Adrenal gland (tissue), 12 donors: ENCODE results near the gene CLMN. TPM values are rescaled to one million over a fixed set of nuclear protein-coding genes. Genes with fewer than 3 reads are reported as not detected.
A peak's percentile ranks its signal among the peaks of the same experiment; 100 is the strongest.

Source experiments
- DNase-seq, 7 donors: peaks; one replicate each; pipeline ENCODE4 v3.0.0-alpha.2; 2019 to 2020
- H3K27ac ChIP-seq, 5 donors: fragments of 200-600 bp; sonication (generic) in 4 of 5; 1 replicate in 3 of 5; 2 replicates in 2 of 5; pipeline versions ENCODE4 v1.5.1 to v1.8.0; 2016 to 2020; ENCODE audit warnings: mild to moderate bottlenecking in 1 of 5
- H3K27me3 ChIP-seq: fragments of 200-600 bp; 2 replicates; pipeline ENCODE4 v1.8.0; 2021
- H3K36me3 ChIP-seq, 2 donors: fragments of 200-600 bp; replicated peaks in 1 of 2; 1 replicate in 1 of 2; 2 replicates in 1 of 2; pipeline versions ENCODE4 v1.5.1 to v1.8.0; 2018 to 2022
- H3K4me1 ChIP-seq, 2 donors: fragments of 200-600 bp; replicated peaks in 1 of 2; 1 replicate in 1 of 2; 2 replicates in 1 of 2; pipeline versions ENCODE4 v1.5.1 to v1.8.0; 2018 to 2021
- H3K4me3 ChIP-seq, 4 donors: fragments of 200-600 bp; sonication (generic) in 3 of 4; one replicate each; pipeline ENCODE4 v1.5.1; 2016 to 2018
- H3K9me3 ChIP-seq, 3 donors: fragments of 200-600 bp; sonication (generic) in 1 of 3; replicated peaks in 1 of 3; 1 replicate in 2 of 3; 2 replicates in 1 of 3; pipeline versions ENCODE4 v1.5.1 to v1.8.0; 2016 to 2021
- POLR2A ChIP-seq, 2 donors: fragments of 450-650 bp; IDR thresholded peaks; one replicate each; pipeline ENCODE4 v1.6.1; 2017; ENCODE audit warnings: antibody characterized with exemption in 2 of 2, mild to moderate bottlenecking in 2 of 2, moderate library complexity in 1 of 2
- WGBS, 4 donors: extraction: QIAGEN DNeasy Blood & Tissue Kit in 2 of 4; methylation state at CpG; one replicate each; pipeline versions ENCODE4 v1.1.5 to v1.1.7; 2013 to 2017; 5-methylcytosine and 5-hydroxymethylcytosine counted together
- intact Hi-C, 2 donors: fragments of 100-400 bp; cut with DNase I; formaldehyde crosslinking; loops; one replicate each; pipeline versions ENCODE4 v1.14.1 to v1.15.0; 2022 to 2023
- polyA plus RNA-seq, 3 donors: library from polyadenylated mRNA; stranded (reverse); fragments of 200-250 nt in 2 of 3; fragments of 350-450 nt in 1 of 3; fragmentation: Illumina TruSeq in 1 of 3; extraction: RNeasy Lipid Tissue Mini Kit (QIAGEN cat#74804) in 1 of 3; gene quantifications; one replicate each; pipeline ENCODE4 v1.2.3, GENCODE V29; 2013 to 2014
- total RNA-seq, 9 donors: library from RNA; depleted of rRNA in 4 of 9; stranded (reverse); fragments of >200 nt in 4 of 9; fragments of 120-200 nt in 1 of 9; fragmentation: NEBNext Ultra II Directional in 1 of 9; extraction: Animal tissue kit (Norgen Biotek cat#: 25700) in 1 of 9; gene quantifications; one replicate each; pipeline versions ENCODE4 v1.1.0 to v1.2.4, GENCODE V29; 2013 to 2023
- TF ChIP-seq, protein P1 (sequence below), 6 experiments: fragments of 450-650 bp in 4 of 6; fragments of 200-600 bp in 2 of 6; sonication (generic) in 1 of 6; IDR thresholded peaks; 1 replicate in 5 of 6; 2 replicates in 1 of 6; pipeline versions ENCODE4 v1.5.1 to v1.8.0; 2016 to 2021; ENCODE audit warnings: antibody characterized with exemption in 6 of 6, mild to moderate bottlenecking in 2 of 6, moderate library complexity in 1 of 6
- donor health status: healthy with polysubstance abuse.
- donor health status: Bipolar disorder and iron deficiency.
- donor health status: DM: yes; HTN: yes; CAD: no.
- donor health status: DM: no; HTN: no; CAD: no.
- donor health status: DM: no; HTN: no; CAD: no.
- donor health status: DM: yes; HTN: yes; CAD: no.

Gene CLMN
- total and polyA plus RNA-seq, 12 donors, result 2.7 to 9.5 (median 4.9) TPM

DNA sequence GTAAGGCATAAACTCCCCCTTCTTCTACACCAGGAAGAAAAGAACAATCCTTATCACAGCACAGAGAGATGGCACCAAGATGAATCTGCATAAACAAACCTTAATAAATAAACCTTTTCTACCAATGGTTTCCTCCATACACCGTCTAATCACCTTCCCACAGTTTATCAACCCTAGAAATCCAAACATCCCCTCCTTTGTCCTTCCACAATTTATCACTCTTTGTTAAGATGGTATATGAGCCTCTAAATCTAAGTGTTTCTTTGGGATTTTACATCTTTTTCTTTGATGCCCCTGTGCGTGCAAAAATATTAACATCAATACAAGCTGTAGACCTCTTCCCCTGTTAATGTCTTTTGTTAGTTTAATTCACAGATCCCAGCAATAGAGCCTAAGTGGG lies 174.9 kb downstream of the CLMN start:
- intact Hi-C loops, result no loop called here
- TF ChIP-seq, protein P1, sequence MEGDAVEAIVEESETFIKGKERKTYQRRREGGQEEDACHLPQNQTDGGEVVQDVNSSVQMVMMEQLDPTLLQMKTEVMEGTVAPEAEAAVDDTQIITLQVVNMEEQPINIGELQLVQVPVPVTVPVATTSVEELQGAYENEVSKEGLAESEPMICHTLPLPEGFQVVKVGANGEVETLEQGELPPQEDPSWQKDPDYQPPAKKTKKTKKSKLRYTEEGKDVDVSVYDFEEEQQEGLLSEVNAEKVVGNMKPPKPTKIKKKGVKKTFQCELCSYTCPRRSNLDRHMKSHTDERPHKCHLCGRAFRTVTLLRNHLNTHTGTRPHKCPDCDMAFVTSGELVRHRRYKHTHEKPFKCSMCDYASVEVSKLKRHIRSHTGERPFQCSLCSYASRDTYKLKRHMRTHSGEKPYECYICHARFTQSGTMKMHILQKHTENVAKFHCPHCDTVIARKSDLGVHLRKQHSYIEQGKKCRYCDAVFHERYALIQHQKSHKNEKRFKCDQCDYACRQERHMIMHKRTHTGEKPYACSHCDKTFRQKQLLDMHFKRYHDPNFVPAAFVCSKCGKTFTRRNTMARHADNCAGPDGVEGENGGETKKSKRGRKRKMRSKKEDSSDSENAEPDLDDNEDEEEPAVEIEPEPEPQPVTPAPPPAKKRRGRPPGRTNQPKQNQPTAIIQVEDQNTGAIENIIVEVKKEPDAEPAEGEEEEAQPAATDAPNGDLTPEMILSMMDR (IDR thresholded peaks at IDR 0.05), result no peak
- TF ChIP-seq POLR2A (IDR thresholded peaks at IDR 0.05), result no peak
- peaks cover 25 to 73% of the 10 kb centered on the region in 2 donors for H3K4me1 ChIP-seq
- no peak overlapping the region for H3K27ac ChIP-seq
- 72 to 98% (median 94%) methylated on average over 2 of the region's 2 CpGs for WGBS, 4 donors
- no peaks in the 10 kb centered on the region for H3K27me3 ChIP-seq
- H3K4me3 ChIP-seq, result peak overlapping the region in 1 of 4 donors; percentile 40
- DNase-seq, result no peak
- H3K9me3 ChIP-seq, result no peaks in the 10 kb centered on the region
- H3K36me3 ChIP-seq, result no peaks in the 10 kb centered on the region

DNA sequence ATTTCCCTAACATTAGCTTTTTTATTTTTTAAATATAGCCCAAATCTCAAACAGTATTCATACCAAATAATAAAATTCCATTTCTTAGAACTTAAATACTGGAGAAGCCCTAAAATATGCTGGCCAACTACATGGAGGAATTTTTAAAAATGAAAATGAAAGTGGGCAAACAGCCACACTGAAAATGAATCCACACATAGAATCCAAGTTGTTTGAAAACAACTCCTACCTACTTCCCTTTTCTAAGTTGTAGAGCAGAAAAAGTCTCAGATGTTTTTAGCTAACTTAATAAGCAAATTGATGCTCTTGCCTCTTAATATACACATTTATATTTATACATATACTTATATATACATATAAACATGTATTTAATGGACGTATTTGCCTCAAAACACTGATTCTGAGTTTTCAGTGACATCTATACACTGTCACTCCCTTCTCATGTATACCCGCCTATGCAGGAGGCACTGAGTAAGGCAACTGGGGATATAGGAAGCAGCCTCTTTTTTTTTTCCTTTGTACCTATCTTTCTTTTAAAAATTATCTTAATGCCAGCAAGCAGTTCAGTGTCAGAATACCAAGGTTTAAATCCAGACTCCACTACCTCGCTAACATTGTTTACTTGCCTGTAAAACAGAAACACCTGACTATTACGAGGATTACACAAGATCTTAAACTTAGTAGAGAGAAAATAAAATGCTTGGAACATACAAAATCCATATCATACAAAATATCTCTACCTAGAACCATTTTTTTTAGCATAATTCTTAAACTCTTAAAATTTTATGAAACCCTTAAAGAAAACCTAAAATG lies 175.7 kb downstream of the CLMN start:
- Histone ChIP-seq H3K4me1 (peaks cover 25 to 73% of the 10 kb centered on the region in 2 donors), H3K4me3 (peak overlapping the region in 1 of 4 donors; percentile 40), H3K9me3 (no peaks in the 10 kb centered on the region), H3K27me3 (no peaks in the 10 kb centered on the region), H3K36me3 (no peaks in the 10 kb centered on the region), H3K27ac (peak overlapping the region in 2 of 5 donors; percentile 18 to 57)
- WGBS, 4 donors, result 68 to 73% (median 71%) methylated on average over 4 of the region's 4 CpGs
- intact Hi-C loops, result no loop called here
- DNase-seq, result no peak
- TF ChIP-seq, protein P1 (IDR thresholded peaks at IDR 0.05), result no peak
- no peak for TF ChIP-seq POLR2A (IDR thresholded peaks at IDR 0.05)

DNA sequence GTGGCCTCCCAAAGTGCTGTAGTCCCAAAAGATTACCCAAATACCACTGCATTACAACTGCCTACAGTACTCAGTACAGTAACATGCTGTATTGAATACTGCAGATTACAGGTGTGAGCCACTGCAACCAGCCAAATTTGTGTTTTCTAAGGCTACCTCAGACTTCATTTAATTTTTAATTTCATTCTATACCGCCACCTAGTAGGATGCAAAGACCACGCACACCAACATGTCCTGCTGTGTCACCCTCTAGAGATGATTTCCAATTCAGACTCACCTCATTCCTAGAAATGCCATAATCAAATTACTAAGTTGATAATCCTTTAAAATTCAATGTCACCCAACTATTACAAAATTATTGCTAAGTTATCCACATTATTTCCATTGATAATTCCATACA lies 177.5 kb downstream of the CLMN start:
- H3K27ac ChIP-seq, result peak overlapping the region in 1 of 5 donors; percentile 76
- H3K9me3 ChIP-seq, result no peaks in the 10 kb centered on the region
- peaks cover 21 to 77% of the 10 kb centered on the region in 2 donors for H3K4me1 ChIP-seq
- no peak for TF ChIP-seq POLR2A (IDR thresholded peaks at IDR 0.05)
- TF ChIP-seq, protein P1 (IDR thresholded peaks at IDR 0.05), result no peak
- no peaks in the 10 kb centered on the region for H3K27me3 ChIP-seq
- DNase-seq, result no peak
- H3K4me3 ChIP-seq, result no peak overlapping the region
- 94 to 100% (median 96%) methylated on average over 2 of the region's 2 CpGs for WGBS, 4 donors
- intact Hi-C loops, result no loop called here
- H3K36me3 ChIP-seq, result no peaks in the 10 kb centered on the region

DNA sequence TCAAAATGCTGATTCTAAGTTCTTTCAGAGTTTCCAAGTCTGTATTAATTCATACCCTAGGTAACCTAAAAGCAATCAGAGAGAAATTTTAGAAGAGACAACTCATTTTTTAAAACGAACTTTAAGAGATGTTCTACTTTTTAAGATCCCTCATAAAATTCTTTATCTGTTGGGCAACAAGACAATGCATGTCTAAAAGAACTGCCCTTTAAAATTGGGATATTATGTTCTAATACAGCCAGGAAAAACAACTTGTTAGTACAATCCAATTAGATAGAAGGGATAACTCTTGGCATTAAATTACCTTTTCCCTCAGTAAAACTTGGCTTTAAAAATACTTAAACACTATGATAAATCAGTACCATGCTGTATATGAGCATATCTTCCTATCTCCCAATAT lies 178.0 kb downstream of the CLMN start:
- WGBS, 4 donors, result 24 to 37% (median 28%) methylated on average over 1 of the region's 1 CpG
- TF ChIP-seq, protein P1 (IDR thresholded peaks at IDR 0.05), result no peak
- no peak for TF ChIP-seq POLR2A (IDR thresholded peaks at IDR 0.05)
- Histone ChIP-seq H3K27me3 (no peaks in the 10 kb centered on the region), H3K36me3 (no peaks in the 10 kb centered on the region), H3K4me3 (no peak overlapping the region), H3K9me3 (no peaks in the 10 kb centered on the region), H3K4me1 (peaks cover 21 to 75% of the 10 kb centered on the region in 2 donors), H3K27ac (peak overlapping the region in 1 of 5 donors; percentile 76)
- no peak for DNase-seq
- intact Hi-C loops, result no loop called here
